DND-41 (cell line): ENCODE results near the gene FCER1G.

Experiments
- CTCF ChIP-seq: IDR thresholded peaks from 2 replicates; pipeline ENCODE4 v1.5.1; 2012; ENCODE audit warnings: borderline replicate concordance, low read length, moderate library complexity, mild to moderate bottlenecking; ENCODE audit not compliant: poor library complexity, severe bottlenecking; ENCODE audit errors: extremely low read depth
- EZH2 ChIP-seq: IDR thresholded peaks from 3 replicates; pipeline ENCODE4 v1.6.1; 2012; ENCODE audit warnings: borderline replicate concordance, low read depth, mild to moderate bottlenecking, moderate library complexity, low read length, inconsistent platforms; ENCODE audit not compliant: severe bottlenecking

- TF ChIP-seq EZH2: no peak
- TF ChIP-seq CTCF: no peak
These were observed 38.5 kb upstream of the FCER1G start for GRCh38 chr1:161176468-161177111.
